Hematopoietic multipotent progenitor cell treated with erythropoietin and hydrocortisone succinate and interleukin-3 and kit ligand, for 8 days (in vitro differentiated cells): Measurements from ENCODE around the gene UGT1A3.
"Not testable (repeated sequence)": the region's sequence is repeated elsewhere in the genome, so short reads cannot be mapped to it uniquely, and the experiment has no call there.

ENCODE experiments used
- DNase-seq: peaks from one replicate; pipeline ENCODE4 v3.0.0-alpha.2; 2015

Gene UGT1A3

GRCh38 chr2:233708942-233709341 is 19.9 kb upstream of the UGT1A3 start:
- DNase-seq: no peak

DNA sequence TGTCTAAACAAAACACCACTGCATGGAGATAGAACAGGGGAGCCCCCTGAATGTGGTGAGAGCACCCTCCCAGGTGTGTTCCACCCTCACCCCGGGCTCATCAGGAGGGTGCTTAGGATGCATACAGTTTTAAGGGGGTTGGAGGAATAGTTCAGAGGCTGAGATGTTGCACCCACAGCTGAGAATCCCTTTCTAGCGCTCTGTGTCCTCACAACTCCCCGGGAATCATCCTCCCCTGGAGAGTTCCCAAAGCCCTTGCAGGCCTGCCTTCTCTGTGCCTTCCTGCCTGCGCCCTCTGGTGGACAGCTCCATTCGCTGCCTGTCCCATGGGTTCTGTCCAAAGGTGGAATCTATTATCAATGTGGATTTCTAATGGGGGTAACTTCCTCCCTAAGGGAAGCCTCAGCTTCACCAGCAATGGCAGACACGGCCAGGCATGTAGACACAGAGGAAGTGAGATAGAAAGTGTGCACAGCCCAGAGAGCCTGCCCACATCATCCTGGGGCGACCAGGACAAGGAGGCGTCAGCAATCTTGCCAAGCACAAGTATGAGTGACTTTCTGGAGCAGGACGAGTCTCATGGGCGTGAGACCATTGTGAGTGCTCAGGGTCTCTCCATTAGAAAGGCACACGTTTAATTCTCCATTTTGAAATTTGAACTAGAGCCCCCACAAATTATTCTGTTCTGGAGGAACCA is 17.4 kb upstream of the UGT1A3 start:
- DNase-seq: peak; percentile 80

GRCh38 chr2:233712611-233713261 is 16.1 kb upstream of the UGT1A3 start, which contains the start of gene UGT1A5:
UGT1A5 (plus strand) TSS chr2:233712907; CDS start chr2:233712992, 85 bp downstream.
- no peak for DNase-seq

DNA sequence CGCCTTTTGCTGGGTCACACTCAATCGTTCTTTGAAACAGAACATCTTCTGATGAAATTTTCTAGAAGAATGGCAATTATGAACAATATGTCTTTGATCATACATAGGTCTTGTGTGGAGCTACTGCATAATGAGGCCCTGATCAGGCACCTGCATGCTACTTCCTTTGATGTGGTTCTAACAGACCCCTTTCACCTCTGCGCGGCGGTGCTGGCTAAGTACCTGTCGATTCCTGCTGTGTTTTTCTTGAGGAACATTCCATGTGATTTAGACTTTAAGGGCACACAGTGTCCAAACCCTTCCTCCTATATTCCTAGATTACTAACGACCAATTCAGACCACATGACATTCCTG is 15.6 kb upstream of the UGT1A3 start:
- DNase-seq: no peak

GRCh38 chr2:233714121-233714520 is 14.7 kb upstream of the UGT1A3 start:
- DNase-seq: no peak

DNA sequence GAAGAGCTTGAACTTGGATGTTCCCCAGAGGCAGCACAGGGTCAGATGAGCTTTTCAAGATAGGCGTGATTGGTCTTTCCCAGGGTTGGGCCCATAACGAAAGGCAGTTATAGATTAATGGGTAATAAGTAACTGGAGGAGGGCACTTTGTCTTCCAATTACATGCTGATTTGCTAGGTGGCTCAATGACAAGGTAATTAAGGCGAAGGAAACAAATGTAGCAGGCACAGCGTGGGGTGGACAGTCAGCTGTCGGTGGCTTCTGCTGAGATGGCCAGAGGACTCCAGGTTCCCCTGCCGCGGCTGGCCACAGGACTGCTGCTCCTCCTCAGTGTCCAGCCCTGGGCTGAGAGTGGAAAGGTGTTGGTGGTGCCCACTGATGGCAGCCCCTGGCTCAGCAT is 10.3 kb upstream of the UGT1A3 start, which contains the start of gene UGT1A4:
Gene UGT1A4 (plus strand): TSS at position 185 of the 400 bp plus-strand sequence. CDS start 85 bp downstream, at position 270.
- DNase-seq: no peak

DNA sequence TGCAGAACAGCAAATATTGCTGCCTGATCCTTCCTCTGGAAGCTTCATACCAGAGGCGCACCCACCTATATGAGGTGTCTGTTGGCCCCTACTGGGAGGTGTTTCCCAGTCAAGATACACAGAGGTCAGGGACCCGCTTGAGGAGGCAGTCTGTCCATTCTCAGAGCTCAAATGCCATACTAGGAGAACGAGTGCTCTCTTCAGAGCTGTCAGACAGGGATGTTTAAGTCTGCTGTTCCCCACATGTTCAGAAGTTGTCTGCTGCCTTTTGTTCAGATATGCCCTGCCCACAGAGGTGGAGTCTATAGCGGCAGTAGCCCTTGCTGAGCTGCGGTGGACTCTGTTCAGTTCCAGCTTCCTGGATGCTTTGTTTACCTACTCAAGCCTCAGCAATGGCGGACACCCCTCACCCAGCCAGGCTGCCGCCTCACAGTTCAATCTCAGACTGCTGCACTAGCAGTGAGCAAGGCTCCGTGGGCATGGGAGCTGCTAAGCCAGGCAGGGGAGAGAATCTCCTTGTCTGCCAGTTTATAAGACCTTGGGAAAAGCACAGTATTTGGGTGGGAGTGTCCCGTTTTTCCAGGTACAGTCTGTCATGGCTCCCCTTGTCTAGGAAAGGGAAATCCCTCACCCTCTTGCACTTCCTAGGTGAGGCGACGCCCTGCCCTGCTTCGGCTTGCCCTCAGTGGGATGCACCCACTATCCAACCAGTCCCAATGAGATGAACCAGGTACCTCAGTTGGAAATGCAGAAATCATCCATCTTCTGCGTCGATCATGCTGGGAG is 8.2 kb downstream of the UGT1A3 start:
- not testable (repeated sequence) for DNase-seq

DNA sequence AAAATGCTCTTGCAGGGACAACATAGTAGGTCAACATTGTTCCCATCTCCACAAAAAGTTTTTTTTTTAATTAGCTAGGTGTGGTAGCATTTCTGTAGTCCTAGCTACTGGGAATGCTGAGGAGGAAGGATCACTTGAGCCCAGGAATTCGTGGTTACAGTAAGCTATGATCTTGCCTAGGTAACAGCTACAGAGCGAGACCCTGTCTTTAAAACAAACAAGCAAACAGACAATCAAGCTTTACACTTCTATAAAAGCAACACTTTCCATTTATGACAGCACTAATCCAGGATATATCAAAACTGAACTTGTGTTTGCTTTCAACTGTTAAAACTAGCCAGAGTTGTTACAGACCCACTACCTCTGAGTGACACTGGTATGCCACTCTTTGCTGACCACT is 12.0 kb downstream of the UGT1A3 start:
- DNase-seq: no peak

DNA sequence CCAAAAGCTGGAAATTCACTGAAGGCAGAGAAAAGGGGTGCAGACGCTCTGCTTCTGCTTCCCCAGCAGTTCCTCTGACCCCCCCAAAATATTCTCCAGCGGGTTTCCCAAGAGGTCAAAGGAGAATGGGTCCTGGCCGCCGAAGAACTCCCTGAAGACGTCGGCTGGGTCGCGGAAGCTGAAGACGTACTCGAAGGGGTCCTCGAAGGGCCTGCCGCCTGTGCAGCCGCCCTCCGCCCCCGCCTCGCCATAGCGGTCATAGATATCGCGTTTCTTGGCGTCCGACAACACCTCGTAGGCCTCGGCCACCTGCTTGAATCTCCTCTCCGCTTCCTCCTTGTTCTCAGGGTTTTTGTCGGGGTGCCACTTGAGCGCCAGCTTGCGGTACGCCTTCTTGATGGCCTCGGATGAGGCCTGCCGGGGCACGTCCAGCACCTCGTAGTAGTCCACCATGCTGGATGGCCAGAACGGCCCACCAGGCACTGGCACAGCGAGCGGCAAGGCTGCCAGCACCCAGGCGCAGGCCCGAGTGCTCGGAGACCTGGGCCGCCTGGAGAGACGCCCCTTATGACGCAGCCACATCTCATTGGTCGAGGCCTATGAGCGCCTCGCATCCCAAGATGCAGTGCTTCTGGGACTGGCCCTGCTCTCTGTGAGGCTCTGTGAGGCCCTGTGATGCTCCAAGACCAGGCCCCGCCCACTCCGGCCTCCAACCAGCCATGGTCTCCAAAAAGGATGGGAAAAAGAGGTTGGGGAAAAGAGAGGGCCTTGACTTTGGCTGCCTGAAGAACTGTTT is 14.8 kb downstream of the UGT1A3 start:
- no peak for DNase-seq

DNA sequence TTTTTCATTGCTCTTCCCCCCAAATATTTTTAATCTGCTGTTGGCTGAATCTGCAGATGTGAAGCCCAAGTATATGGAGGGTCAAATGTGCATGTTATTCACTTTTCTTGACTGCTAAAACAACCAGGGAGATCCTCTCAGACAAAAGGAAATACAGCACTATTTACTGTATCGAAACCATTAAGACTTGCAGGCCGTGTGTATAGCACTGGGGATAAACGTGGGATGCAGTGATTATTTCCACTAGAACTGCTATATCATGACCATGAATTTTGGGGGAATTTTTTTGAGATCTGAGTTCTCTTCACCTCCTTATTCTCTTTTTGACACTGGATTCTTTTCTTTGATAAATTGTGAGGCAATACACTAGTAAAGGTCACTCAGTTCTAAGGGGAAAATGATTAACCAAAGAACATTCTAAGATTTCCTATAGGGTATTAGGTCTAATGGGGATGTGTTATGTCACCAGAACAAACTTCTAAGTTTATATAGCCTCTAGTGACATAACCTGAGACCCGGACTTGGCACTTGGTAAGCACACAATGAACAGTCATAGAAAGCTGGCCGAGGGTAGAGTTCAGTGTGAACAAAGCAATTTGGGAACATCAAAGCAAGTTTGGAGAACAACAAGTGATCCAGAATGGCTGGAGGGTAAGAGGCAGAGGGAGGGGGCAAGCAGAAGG is 16.4 kb downstream of the UGT1A3 start:
- DNase-seq: no peak

DNA sequence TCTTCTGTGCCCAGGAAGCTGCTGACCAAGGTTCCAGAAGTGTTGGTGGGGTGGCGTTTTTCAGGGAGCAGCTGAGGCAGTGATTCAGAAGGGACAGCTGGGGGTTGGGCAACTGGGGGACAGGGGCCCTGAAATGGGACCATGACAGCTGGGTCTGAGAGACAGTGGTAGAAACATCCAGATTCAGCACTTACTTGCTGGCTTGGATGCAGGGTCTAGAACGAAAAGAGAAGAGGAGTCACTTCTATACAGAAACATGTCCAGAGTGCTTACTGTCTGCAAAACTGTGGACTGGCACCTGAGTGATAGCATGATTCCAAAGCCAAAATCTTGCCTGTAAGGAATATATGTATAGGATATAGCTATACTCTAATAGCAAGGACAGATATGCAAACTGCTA is 17.0 kb downstream of the UGT1A3 start:
- DNase-seq: not testable (repeated sequence)

DNA sequence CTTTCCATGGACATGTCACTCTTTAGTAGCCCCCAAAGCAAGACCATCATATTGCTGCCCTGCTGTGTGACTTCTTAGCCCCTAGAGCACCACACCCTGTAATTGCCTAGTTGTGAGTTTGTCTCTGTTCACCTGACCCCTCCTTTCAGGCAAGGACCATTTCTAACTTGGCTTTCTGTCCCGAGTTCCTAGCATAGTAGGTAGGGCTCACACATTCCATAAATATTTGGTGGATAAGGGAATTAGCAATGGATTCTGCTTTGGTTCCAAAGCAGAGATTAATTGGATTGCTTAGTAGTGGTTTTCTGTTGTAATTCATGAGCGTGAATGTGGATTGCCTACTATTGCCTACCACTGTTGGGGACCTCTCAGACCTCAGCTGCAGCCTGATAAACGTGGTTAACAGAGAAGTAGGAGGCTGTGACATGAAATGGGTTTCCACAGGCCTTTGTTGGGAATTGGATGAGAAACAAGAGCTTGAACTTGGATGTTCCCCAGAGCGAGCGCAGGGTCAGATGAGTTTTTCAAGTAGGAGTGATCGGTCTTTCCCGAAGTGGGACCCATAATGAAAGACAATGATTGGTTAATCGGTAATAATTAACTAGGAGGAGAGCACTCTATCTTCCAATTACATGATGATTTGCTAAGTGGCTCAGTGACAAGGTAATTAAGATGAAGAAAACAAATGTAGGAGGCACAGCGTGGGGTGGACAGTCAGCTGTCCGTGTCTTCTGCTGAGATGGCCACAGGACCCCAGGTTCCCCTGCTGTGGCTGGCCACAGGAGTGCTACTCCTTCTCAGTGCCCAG is 17.8 kb downstream of the UGT1A3 start:
- no peak for DNase-seq

DNA sequence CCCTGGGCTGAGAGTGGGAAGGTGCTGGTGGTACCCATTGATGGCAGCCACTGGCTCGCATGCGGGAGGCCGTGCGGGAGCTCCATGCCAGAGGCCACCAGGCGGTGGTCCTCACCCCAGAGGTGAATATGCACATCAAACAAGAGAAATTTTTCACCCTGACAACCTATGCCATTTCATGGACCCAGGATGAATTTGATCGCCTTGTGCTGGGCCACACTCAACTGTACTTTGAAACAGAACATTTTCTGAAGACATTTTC is 18.4 kb downstream of the UGT1A3 start:
- DNase-seq: no peak

- DNase-seq: not testable (repeated sequence)
Observed at GRCh38 chr2:233750689-233751088, 21.8 kb downstream of the UGT1A3 start.

- DNase-seq: not testable (repeated sequence)
Observed at GRCh38 chr2:233751212-233752009, 22.6 kb downstream of the UGT1A3 start.

DNA sequence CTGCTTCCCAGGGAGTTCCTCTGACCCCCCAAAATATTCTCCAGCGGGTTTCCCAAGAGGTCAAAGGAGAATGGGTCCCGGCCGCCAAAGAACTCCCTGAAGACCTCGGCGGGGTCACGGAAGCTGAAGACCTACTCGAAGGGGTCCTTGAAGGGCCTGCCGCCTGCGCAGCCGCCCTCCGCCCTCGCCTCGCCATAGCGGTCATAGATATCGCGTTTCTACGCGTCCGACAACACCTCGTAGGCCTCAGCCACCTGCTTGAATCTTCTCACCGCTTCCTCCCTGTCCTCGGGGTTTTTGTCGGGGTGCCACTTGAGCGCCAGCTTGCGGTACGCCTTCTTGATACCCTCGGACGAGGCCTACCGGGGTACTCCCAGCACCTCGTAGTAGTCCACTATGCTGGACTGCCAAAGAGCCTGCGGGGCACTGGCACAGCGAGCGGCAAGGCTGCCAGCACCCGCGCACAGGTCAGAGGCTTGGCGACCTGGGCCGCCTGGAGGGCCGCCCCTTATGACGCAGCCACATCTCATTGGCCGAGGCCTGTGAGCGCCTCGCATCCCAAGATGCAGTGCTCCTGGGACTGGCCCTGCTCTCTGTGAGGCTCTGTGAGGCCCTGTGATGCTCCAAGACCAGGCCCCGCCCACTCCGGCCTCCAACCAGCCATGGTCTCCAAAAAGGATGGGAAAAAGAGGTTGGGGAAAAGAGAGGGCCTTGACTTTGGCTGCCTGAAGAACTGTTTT is 26.2 kb downstream of the UGT1A3 start:
- DNase-seq: no peak

GRCh38 chr2:233756429-233757081 is 27.7 kb downstream of the UGT1A3 start:
- DNase-seq: no peak

GRCh38 chr2:233758141-233758540 is 29.3 kb downstream of the UGT1A3 start:
- DNase-seq: no peak

DNA sequence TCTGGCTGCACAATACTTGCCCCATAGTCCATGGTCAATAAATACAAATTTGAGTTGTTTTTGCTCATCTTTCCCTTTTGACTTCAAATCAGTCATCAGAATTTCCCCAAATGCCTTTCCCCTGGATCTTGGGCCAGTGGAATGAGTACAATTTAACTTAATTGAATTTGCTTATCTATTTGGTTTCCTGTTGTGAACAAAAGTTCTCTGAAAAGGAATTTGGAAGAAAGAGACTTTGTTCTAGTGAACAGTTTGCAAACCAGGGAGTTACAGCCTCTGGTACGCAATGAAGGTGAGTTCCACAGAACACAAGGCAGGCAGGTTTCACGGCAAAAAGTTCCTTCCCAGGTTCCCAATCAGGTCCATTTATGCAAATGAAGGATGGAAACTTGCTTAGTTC is 30.0 kb downstream of the UGT1A3 start:
- no peak for DNase-seq

DNA sequence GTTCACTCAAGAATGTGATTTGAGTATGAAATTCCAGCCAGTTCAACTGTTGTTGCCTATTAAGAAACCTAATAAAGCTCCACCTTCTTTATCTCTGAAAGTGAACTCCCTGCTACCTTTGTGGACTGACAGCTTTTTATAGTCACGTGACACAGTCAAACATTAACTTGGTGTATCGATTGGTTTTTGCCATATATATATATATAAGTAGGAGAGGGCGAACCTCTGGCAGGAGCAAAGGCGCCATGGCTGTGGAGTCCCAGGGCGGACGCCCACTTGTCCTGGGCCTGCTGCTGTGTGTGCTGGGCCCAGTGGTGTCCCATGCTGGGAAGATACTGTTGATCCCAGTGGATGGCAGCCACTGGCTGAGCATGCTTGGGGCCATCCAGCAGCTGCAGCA is 31.2 kb downstream of the UGT1A3 start, which contains the start of gene UGT1A1:
Gene UGT1A1 (plus strand): TSS at position 228 of the 400 bp plus-strand sequence. CDS start 18 bp downstream, at position 246.
- DNase-seq: no peak
